ENCODE results near the gene CELA2B. TPM values are rescaled to one million over a fixed set of nuclear protein-coding genes. Genes with fewer than 3 reads are reported as not detected.

Gene CELA2B
- total RNA-seq, 1 experiment from 2014 or later: not detected

GRCh38 chr1:15525050-15526020 lies 49.4 kb downstream of the CELA2B start:
- CTCF ChIA-PET: interaction anchor here (0.6 to 1.1 kb wide), 2 partner anchors 93 to 99 kb away, joined by 3 to 4 read pairs; no protein-coding TSS in a partner anchor
- H3K4me3 Mint-ChIP-seq (ENCODE audit: low read depth, unreplicated experiment): peak overlapping the region; percentile 87
- H3K27ac Mint-ChIP-seq (ENCODE audit: unreplicated experiment): peak overlapping the region; percentile 98
- TF ChIP-seq CTCF (IDR thresholded peaks at IDR 0.05; ENCODE audit: unreplicated experiment): no peak
- H3K4me1 Mint-ChIP-seq (ENCODE audit: low read depth, unreplicated experiment): peaks cover 11% of the 10 kb centered on the region
- intact Hi-C loops (cut with micrococcal nuclease; ENCODE audit: unreplicated experiment): loop anchor here (5.0 kb wide), 1 partner anchor 92 kb away; the partner anchor contains the start of gene DDI2
- no peaks in the 10 kb centered on the region for H3K9me3 Mint-ChIP-seq (ENCODE audit: low read depth, unreplicated experiment)
- no peaks in the 10 kb centered on the region for H3K27me3 Mint-ChIP-seq (ENCODE audit: unreplicated experiment)
- no TSS peak for BruUV-seq (replicated peaks)
- H3K36me3 Mint-ChIP-seq (ENCODE audit: insufficient read depth, unreplicated experiment): peaks cover 46% of the 10 kb centered on the region
- no peak for DNase-seq

- TF ChIP-seq CTCF (IDR thresholded peaks at IDR 0.05; ENCODE audit: unreplicated experiment): no peak
- CTCF ChIA-PET: interaction anchor here (1.1 kb wide), 1 partner anchor 93 kb away, joined by 4 read pairs; no protein-coding TSS in a partner anchor
- intact Hi-C loops (cut with micrococcal nuclease; ENCODE audit: unreplicated experiment): loop anchor here (5.0 kb wide), 1 partner anchor 91 kb away; the partner anchor contains the start of gene DDI2
- no TSS peak for BruUV-seq (replicated peaks)
- Mint-ChIP-seq H3K9me3 (ENCODE audit: low read depth, unreplicated experiment) (no peaks in the 10 kb centered on the region), H3K4me3 (ENCODE audit: low read depth, unreplicated experiment) (peak overlapping the region; percentile 87), H3K36me3 (ENCODE audit: insufficient read depth, unreplicated experiment) (peaks cover 46% of the 10 kb centered on the region), H3K27ac (ENCODE audit: unreplicated experiment) (peak overlapping the region; percentile 98), H3K4me1 (ENCODE audit: low read depth, unreplicated experiment) (peaks cover 11% of the 10 kb centered on the region), H3K27me3 (ENCODE audit: unreplicated experiment) (no peaks in the 10 kb centered on the region)
- DNase-seq: peak; percentile 8
These were observed 50.2 kb downstream of the CELA2B start for GRCh38 chr1:15526021-15526489.

GRCh38 chr1:15526490-15527339 lies 50.8 kb downstream of the CELA2B start, which contains the start of gene DNAJC16:
Gene DNAJC16, plus strand, starts transcription at chr1:15526848. Its CDS starts 2,258 bp downstream, at chr1:15529106.
- BruUV-seq (replicated peaks): no TSS peak
- H3K4me3 Mint-ChIP-seq (ENCODE audit: low read depth, unreplicated experiment): peak within 1 kb of the TSS; percentile 87
- H3K27ac Mint-ChIP-seq (ENCODE audit: unreplicated experiment): peak within 1 kb of the TSS; percentile 98
- CTCF ChIA-PET: no interaction called here
- peaks cover 46% of the 10 kb centered on the region for H3K36me3 Mint-ChIP-seq (ENCODE audit: insufficient read depth, unreplicated experiment)
- TF ChIP-seq CTCF (IDR thresholded peaks at IDR 0.05; ENCODE audit: unreplicated experiment): no peak
- H3K9me3 Mint-ChIP-seq (ENCODE audit: low read depth, unreplicated experiment): no peaks in the 10 kb centered on the region
- peaks cover 11% of the 10 kb centered on the region for H3K4me1 Mint-ChIP-seq (ENCODE audit: low read depth, unreplicated experiment)
- intact Hi-C loops (cut with micrococcal nuclease; ENCODE audit: unreplicated experiment): loop anchor here (5.0 kb wide), 1 partner anchor 91 kb away; the partner anchor contains the start of gene DDI2
- peak; percentile 96 for DNase-seq
- H3K27me3 Mint-ChIP-seq (ENCODE audit: unreplicated experiment): no peaks in the 10 kb centered on the region

GRCh38 chr1:15531003-15531402 lies 55.1 kb downstream of the CELA2B start:
- H3K36me3 Mint-ChIP-seq (ENCODE audit: insufficient read depth, unreplicated experiment): peaks cover 31% of the 10 kb centered on the region
- no peak for TF ChIP-seq CTCF (IDR thresholded peaks at IDR 0.05; ENCODE audit: unreplicated experiment)

More at GRCh38 chr1:15531003-15531402, 55.1 kb downstream of the CELA2B start:
- Mint-ChIP-seq H3K9me3 (ENCODE audit: low read depth, unreplicated experiment) (no peaks in the 10 kb centered on the region), H3K27ac (ENCODE audit: unreplicated experiment) (no peak overlapping the region), H3K4me1 (ENCODE audit: low read depth, unreplicated experiment) (no peaks in the 10 kb centered on the region), H3K4me3 (ENCODE audit: low read depth, unreplicated experiment) (no peak overlapping the region), H3K27me3 (ENCODE audit: unreplicated experiment) (no peaks in the 10 kb centered on the region)
- CTCF ChIA-PET: no interaction called here
- DNase-seq: no peak
- no TSS peak for BruUV-seq (replicated peaks)
- intact Hi-C loops (cut with micrococcal nuclease; ENCODE audit: unreplicated experiment): no loop called here

All from Calu3 (cell line).